ENCODE results near the gene SCUBE3.
A peak's percentile ranks its signal among the peaks of the same experiment; 100 is the strongest.

Gene SCUBE3

GRCh38 chr6:35203680-35204079 lies 10.1 kb upstream of the SCUBE3 start:
- no peak for DNase-seq (ENCODE audit: low read depth)
- H3K4me3 ChIP-seq (ENCODE audit: low read depth, low read length), result no peak overlapping the region

GRCh38 chr6:35206346-35206745 lies 7.4 kb upstream of the SCUBE3 start:
- no peak overlapping the region for H3K4me3 ChIP-seq (ENCODE audit: low read depth, low read length)
- no peak for DNase-seq (ENCODE audit: low read depth)

GRCh38 chr6:35208419-35208818 lies 5.3 kb upstream of the SCUBE3 start:
- H3K4me3 ChIP-seq (ENCODE audit: low read depth, low read length), result no peak overlapping the region
- no peak for DNase-seq (ENCODE audit: low read depth)

GRCh38 chr6:35209081-35209480 lies 4.7 kb upstream of the SCUBE3 start:
- DNase-seq (ENCODE audit: low read depth), result no peak
- no peak overlapping the region for H3K4me3 ChIP-seq (ENCODE audit: low read depth, low read length)

- DNase-seq (ENCODE audit: low read depth), result no peak
- H3K4me3 ChIP-seq (ENCODE audit: low read depth, low read length), result no peak overlapping the region
These were observed 4.0 kb upstream of the SCUBE3 start for GRCh38 chr6:35209622-35210247.

- DNase-seq (ENCODE audit: low read depth), result no peak
- peak overlapping the region; percentile 69 for H3K4me3 ChIP-seq (ENCODE audit: low read depth, low read length)
These were observed 411 bp upstream of the SCUBE3 start for GRCh38 chr6:35213298-35213791.

GRCh38 chr6:35214869-35215664 lies 1.3 kb downstream of the SCUBE3 start:
- DNase-seq (ENCODE audit: low read depth), result peak; percentile 15
- peak overlapping the region; percentile 69 for H3K4me3 ChIP-seq (ENCODE audit: low read depth, low read length)

GRCh38 chr6:35215665-35216411 lies 2.1 kb downstream of the SCUBE3 start:
- DNase-seq (ENCODE audit: low read depth), result no peak
- H3K4me3 ChIP-seq (ENCODE audit: low read depth, low read length), result peak overlapping the region; percentile 69

- no peak overlapping the region for H3K4me3 ChIP-seq (ENCODE audit: low read depth, low read length)
- no peak for DNase-seq (ENCODE audit: low read depth)
These were observed 2.6 kb downstream of the SCUBE3 start for GRCh38 chr6:35216412-35216732.

GRCh38 chr6:35216851-35217811 lies 3.4 kb downstream of the SCUBE3 start:
- no peak for DNase-seq (ENCODE audit: low read depth)
- peak overlapping the region; percentile 25 for H3K4me3 ChIP-seq (ENCODE audit: low read depth, low read length)

- peak; percentile 25 for DNase-seq (ENCODE audit: low read depth)
- no peak overlapping the region for H3K4me3 ChIP-seq (ENCODE audit: low read depth, low read length)
These were observed 4.3 kb downstream of the SCUBE3 start for GRCh38 chr6:35218021-35218420.

GRCh38 chr6:35218456-35218855 lies 4.7 kb downstream of the SCUBE3 start:
- DNase-seq (ENCODE audit: low read depth), result no peak
- H3K4me3 ChIP-seq (ENCODE audit: low read depth, low read length), result no peak overlapping the region

GRCh38 chr6:35219683-35220326 lies 6.0 kb downstream of the SCUBE3 start:
- H3K4me3 ChIP-seq (ENCODE audit: low read depth, low read length), result no peak overlapping the region
- DNase-seq (ENCODE audit: low read depth), result no peak

- DNase-seq (ENCODE audit: low read depth), result no peak
- H3K4me3 ChIP-seq (ENCODE audit: low read depth, low read length), result no peak overlapping the region
These were observed 7.0 kb downstream of the SCUBE3 start for GRCh38 chr6:35220711-35221110.

GRCh38 chr6:35223396-35223795 lies 9.6 kb downstream of the SCUBE3 start:
- no peak for DNase-seq (ENCODE audit: low read depth)

GRCh38 chr6:35224720-35225119 lies 11.0 kb downstream of the SCUBE3 start:
- H3K4me3 ChIP-seq (ENCODE audit: low read depth, low read length), result no peak overlapping the region
- DNase-seq (ENCODE audit: low read depth), result no peak

More at GRCh38 chr6:35223396-35223795, 9.6 kb downstream of the SCUBE3 start:
- no peak overlapping the region for H3K4me3 ChIP-seq (ENCODE audit: low read depth, low read length)

GRCh38 chr6:35228481-35228880 lies 14.7 kb downstream of the SCUBE3 start:
- no peak for DNase-seq (ENCODE audit: low read depth)
- H3K4me3 ChIP-seq (ENCODE audit: low read depth, low read length), result no peak overlapping the region

- no peak for DNase-seq (ENCODE audit: low read depth)
- H3K4me3 ChIP-seq (ENCODE audit: low read depth, low read length), result no peak overlapping the region
These were observed 15.5 kb downstream of the SCUBE3 start for GRCh38 chr6:35229304-35229703.

GRCh38 chr6:35230498-35230897 lies 16.7 kb downstream of the SCUBE3 start:
- DNase-seq (ENCODE audit: low read depth), result no peak
- no peak overlapping the region for H3K4me3 ChIP-seq (ENCODE audit: low read depth, low read length)
